Stimulated activated CD8-positive, alpha-beta memory T cell treated with anti-CD3 and anti-CD28 coated beads, Interleukin-12 subunit alpha, Interleukin-12 subunit beta, amount 100 ng/mL, for 4 hours (primary cell): ENCODE results near the gene FLOT1.
"Not testable (repeated sequence)": the region's sequence is repeated elsewhere in the genome, so short reads cannot be mapped to it uniquely, and the experiment has no call there.

Source experiments
- DNase-seq: peaks from one replicate; pipeline ENCODE4 v3.0.0-alpha.2; 2020; ENCODE audit warnings: low read depth

The FLOT1 gene

DNA sequence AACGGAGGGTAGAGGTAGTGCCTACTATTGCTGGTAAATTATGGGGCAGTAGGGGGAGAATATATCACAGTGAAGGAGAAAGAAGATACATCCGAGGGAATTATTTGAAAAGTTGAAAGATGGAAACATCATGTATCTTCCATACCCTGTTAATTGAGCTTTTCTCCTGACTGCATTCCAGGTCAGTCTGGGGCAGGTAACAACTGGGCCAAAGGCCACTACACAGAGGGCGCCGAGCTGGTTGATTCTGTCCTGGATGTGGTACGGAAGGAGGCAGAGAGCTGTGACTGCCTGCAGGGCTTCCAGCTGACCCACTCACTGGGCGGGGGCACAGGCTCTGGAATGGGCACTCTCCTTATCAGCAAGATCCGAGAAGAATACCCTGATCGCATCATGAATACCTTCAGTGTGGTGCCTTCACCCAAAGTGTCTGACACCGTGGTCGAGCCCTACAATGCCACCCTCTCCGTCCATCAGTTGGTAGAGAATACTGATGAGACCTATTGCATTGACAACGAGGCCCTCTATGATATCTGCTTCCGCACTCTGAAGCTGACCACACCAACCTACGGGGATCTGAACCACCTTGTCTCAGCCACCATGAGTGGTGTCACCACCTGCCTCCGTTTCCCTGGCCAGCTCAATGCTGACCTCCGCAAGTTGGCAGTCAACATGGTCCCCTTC lies 19.2 kb downstream of the FLOT1 start:
- DNase-seq: not testable (repeated sequence)

DNA sequence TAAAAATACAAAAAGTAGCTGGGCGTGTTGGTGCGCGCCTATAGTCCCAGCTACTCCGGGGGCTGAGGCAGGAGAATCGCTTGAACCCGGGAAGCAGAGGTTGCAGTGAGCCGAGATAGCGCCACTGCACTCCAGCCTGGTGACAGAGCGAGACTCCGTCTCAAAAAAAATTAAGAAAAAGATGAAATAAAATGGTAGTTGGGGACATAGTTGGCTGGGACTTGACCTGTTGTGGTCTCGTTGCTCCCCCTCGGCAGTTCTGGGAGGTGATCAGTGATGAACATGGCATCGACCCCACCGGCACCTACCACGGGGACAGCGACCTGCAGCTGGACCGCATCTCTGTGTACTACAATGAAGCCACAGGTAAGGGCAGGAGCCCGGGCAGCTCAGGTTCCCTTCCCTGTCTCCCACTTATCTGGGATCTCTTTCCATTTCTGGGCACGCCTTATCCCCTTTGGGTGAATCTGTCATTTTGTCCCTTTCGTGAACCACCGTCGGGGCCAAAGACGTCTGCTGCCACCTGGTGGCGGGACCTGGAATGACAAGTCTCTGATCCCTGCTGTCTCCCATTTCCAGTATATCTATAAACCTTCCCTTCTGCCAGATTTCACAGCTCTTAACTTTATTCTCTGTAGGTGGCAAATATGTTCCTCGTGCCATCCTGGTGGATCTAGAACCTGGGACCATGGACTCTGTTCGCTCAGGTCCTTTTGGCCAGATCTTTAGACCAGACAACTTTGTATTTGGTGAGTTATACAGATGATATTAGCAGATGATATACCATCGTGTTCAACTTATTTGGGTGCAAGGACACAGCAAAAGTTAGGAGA lies 20.0 kb downstream of the FLOT1 start:
- DNase-seq: peak; percentile 68

DNA sequence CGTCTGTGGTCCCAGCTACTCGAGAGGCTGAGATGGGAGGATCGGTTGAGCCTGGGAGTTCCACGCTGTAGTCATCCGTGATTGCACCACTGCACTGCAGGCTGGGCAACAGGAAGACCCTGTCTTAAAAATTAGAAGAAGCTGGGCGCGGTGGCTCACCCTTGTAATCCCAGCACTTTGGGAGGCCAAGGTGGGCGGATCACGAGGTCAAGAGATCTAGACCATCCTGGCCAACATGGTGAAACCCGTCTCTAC lies 20.5 kb downstream of the FLOT1 start:
- DNase-seq: not testable (repeated sequence)

DNA sequence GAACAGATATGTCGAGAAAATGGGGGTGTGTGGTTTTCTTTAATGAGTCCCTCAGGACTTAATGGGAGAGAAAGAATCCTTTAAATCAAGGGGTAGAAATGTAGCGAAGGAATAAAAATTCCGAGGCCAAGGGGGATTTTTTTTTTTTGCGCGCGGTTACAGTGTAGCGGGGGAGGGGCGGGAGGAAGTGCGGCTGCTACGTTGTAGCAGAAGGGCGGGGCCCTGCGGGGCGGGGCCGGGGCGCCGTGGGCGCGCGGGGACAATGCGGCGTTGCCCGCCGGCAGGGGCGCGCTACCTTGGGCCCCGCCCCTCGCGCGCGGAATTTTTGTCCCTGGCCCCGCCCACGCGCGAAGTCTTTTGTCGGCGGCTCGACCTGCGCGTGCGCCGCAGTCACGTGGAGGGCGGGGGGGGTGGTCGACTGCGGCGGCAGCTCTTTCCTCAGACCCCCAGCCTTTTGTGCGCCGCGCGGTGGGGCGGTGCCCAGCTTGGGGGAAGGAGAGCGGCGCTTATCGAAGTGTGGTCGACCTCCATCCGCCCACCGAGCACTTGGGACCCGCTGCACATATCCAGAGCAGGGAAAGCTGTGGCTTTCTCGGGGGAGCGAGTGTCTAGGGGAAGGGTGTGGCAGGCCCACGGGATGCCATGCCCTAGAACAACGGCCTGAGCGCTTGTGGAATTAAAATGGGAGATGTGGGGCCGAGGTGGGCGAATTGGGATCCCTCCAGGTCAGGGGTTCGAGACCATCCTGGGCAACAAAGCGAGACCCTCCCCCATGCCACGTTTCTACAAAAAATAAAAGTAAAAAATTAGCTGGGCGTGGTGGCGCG lies 21.1 kb downstream of the FLOT1 start:
- DNase-seq: peak; percentile 97

DNA sequence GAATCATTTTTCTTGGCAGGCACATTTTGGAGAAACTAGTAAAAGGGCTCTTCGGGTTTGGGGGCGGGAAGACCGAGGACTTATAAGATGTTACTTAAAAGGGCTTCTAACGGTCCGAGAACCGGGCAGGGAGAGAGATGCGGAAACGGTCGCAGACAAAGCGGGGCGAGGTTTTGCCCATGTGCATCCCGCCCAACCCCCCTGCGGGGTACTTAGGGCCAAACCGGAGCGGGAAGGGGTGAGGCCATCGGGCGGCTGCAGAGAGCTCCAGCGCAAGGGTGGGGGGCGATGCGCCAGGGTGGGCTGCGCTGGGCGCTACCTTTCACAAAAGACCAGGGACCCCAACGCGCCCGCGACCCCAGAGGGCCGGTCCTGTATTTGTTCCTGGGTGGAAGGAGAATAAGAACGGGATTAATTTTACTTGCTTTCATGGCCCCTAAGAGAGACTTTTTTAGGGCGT lies 21.7 kb downstream of the FLOT1 start:
- DNase-seq: peak; percentile 47

DNA sequence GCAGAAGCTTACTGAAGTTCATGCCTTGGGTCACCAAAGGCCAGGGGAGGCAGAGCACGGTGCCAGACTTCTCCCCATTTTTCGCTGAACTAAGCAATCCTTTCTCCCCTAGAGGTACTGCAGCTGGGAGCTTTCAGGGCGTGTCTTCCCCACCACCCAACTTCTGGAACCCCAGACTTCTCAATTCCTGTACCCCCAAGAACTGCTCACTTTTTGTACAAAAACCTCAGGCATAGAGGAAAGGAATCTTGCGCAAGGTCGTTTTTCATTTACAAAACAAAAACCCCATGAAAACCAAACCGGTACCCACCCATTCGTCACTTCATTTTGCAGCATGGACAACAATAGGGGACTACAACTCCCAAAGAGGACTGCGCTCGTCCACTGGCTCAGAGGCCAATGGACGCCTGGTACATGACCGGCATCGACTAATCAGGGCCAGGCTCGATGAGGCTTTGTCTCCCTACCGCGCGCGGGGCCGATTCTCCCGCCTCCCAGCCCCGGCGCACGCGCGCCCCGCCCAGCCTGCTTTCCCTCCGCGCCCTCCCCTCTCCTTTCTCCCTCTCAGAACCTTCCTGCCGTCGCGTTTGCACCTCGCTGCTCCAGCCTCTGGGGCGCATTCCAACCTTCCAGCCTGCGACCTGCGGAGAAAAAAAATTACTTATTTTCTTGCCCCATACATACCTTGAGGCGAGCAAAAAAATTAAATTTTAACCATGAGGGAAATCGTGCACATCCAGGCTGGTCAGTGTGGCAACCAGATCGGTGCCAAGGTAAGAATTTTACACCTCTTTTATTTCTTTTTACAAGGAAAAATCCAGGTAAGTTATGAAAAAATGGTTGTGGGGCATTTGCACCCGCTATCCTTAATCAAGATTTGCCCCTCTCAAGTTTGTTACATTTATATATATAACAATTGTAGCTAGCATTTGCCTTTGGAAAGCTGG lies 22.4 kb downstream of the FLOT1 start, which contains the start of gene TUBB:
Gene TUBB, plus strand, starts transcription at position 562 of the 947 bp plus-strand sequence. Its CDS starts 155 bp downstream, at position 717.
- peak; percentile 86 for DNase-seq

DNA sequence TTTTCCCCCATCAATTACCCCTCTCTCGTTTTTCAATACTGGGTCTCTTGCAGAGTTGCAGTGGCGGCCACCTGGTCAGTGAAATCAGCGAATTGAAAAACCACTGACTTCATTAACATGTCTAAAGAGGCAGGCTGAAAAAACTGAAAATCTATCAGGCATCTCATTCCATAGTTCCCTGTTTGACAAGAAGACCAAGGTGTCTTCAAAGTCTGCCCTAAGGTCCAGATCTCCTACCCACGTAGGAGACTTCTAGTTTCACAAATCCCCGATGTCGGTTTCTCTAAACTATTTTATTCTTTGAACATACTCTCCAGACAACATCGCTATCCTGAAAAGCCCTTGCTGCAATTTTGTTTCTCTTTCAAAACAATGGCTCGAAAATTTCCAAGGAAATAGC lies 23.1 kb downstream of the FLOT1 start:
- DNase-seq: no peak

DNA sequence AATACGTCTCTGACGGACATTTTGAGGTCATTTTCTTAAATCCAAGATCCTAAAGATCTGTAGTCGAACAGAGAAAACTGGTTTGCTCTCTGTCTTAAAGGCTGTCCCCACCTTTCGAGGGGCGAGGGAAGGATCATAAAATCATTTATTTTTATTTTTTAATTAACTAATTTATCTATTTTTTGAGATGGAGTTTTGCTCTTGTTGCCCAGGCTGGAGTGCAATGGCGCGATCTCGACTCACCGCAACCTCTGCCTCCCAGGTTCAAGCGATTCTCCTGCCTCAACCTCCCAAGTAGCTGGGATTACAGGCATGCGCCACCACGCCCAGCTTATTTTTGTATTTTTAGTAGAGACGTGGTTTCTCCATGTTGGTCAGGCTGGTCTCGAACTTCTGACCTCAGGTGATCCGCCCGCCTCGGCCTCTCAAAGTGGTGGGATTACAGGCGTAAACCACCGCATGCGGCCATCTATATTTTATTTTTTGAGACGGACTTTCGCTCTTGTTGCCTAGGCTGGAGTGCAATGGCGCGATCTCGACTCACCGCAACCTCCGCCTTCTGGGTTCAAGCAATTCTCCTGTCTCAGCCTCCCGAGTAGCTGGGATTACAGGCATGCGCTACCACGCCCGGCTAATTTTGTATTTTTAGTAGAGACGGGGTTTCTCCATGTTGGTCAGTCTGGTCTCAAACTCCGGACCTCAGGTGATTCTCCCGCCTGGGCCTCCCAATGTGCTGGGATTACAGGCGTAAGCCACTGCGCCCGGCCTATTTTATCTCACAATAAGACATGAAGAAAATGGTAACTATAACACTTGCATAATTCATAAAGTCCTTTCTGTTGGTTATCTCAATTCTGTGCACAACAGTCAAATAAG lies 24.4 kb downstream of the FLOT1 start:
- not testable (repeated sequence) for DNase-seq

DNA sequence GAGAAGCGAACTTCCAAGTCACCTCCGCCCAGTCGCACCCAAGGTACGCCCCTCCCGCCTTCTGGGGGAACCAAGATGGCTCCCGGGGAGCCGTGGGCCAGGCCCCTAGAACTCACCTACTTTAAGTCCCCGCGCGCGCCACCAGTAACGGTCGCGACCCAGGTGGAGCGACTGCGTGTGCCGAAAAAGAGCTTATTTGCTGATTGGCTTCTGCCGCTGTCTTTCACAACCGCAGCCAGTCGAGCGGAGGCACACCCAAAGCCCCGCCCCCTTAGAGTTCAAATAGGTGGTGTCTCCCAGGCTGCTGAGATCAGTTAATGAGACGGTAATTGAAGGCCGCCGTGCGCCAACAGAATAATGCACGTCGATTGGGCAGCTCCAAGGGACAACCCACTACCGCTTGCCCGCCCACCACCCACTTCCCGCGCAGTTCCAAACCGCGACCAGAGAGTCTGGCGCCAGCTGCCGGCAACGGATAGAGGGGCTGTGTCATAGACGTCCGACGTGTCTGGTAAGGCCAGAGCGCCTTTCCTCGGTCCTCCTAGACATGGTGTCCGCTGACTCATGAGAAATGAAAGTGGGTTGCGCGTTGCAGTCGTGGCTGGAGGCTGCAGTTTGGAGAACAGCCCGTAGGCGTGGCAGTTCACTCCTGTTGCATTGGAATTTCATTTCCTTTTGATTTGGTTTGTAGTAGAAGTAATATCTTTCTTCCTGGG lies 25.2 kb downstream of the FLOT1 start, which contains the start of gene MDC1:
Gene MDC1, minus strand, starts transcription at position 153 of the 716 bp plus-strand sequence. CDS start 2,106 bp downstream, outside the sequence.
- peak; percentile 98 for DNase-seq

DNA sequence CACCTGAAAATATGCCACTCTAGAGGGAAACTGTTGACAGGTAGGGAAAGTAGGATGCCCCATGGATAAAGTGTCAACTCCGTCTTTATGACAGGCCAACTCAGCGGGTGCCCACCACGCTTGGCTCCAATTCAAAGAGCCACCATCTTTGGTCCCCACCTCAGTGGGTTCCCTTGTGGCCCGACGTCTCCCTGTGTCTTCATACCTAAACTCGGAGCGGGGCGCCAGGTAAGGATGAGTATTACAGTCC lies 25.7 kb downstream of the FLOT1 start:
- DNase-seq: no peak

DNA sequence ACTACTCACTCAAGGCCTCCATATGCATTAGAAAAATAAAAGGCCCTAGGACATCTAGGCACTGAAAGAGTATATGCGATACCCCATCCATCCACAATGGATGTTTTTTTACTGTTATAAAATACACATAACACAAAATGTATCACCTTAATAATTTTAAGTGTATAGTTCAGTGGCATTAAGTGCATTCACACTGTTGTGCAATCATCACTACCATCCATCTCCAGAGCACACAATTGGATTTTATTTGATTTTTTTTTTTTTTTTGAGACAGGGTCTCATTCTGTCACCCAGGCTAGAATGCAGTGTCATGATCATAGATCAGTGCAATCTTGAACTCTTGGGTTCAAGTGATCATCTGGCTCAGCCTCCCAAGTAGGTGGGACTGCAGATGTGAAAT lies 28.2 kb downstream of the FLOT1 start:
- DNase-seq: no peak

DNA sequence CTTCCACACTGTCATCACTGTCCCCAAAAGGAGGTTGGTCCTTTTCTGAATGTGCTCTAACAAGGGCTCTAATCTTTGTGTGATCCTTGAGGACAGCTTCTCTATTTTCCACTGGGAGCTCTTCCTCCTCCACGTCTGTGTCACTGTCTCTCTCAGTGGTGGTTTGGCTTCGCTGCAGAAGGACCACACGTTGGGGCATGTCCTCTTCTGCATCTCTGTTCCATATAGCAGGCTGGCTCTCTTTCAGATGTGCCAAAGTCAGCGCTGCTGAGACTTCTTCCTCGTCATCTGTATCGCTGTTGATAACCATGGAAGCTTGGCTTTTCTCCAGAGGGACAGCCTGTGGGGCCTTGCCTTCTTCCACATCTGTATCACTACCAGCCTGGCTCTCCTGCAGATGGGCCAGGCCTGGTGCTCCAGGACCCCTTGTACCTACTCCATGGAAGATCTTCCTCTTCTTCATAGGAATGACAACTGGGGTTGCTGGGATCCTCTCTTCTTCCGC lies 30.0 kb downstream of the FLOT1 start:
- DNase-seq: no peak

DNA sequence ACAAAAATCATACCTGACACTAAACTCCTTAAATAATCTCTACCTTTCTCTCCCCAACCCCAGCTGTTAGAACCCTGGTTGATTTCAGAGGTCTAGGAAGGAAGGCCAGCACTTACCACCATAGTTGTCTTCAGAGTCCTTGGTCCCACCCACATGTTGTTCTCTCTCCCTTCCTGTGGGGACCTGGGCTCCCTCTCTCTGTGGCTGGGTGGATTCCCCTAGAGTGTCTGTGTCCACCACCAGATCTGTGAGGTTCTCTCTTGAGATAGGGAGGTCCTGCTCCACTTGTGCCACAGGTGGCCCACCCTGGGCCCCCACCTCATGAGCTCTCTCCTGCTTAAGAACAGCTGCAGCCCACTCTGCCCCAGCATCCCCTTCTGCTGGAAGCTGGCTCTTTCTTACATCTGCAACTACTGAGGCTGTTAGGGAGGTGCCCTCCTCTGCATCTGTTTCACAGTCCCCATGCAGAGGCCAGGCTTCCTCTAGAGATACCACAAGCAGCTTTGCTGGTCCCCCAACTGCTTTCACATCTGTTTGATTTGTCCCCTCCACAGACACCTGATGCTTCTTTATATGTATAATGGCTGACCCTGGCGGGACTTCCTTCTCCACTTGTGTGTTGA lies 30.6 kb downstream of the FLOT1 start:
- DNase-seq: no peak

DNA sequence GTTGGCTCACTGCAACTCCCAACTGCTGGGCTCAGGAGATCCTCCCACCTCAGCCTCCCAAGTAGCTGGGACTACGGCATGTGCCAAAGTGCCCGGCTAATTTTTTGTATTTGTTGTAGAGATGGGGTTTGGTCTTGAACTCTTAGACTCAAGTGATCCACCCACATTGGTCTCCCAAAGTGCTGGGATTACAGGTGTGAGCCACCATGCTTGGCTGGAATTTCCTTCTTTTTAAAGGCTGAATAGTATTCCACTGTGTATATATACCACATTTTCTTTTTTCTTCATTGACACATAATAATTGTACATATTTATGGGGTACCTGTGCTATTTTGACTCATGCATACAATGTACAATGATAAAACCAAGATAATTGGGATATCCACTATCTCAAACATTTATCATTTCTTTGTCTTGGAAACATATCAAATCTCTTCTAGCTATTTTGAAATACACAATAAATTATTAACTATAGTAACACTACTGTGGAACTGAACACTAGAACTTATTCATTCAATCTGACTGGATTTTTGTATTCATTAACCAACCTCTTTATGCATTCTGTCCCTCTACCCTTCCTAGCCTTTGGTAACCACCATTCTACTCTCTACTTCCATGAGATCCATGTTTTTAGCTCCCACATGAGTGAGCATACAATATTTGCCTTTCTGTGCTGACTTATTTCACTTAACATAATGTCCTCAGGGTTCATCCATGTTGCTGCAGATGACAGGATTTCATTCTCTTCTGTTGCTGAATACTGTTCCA lies 33.2 kb downstream of the FLOT1 start:
- DNase-seq: no peak

DNA sequence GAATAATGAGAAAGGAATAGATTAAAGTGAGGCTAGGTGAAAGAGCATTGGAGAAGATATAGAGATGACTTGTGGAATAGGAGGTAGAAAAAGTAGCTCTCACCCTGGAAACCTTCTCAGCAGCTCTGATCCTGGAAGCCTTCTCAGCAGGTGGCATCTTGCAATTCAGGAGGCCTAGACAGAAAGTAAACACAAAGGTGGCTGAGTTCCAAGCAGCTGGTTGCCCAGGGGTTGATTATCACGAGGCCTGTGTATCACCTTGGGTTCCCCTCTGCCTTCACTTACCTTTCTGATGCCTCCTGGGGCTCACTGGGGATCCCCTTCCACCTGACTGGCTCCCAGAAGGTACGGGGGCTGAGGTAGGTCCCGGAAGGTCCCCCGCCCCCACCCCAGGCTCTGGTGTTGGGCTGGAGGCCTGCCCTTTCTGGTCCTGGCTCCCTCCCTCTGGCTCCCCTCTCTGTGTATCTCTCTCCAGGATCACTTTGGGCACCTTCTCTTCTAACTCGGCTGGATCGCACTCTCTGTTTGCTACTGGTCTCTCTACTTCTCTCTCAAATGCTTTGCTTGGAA lies 35.1 kb downstream of the FLOT1 start:
- no peak for DNase-seq

DNA sequence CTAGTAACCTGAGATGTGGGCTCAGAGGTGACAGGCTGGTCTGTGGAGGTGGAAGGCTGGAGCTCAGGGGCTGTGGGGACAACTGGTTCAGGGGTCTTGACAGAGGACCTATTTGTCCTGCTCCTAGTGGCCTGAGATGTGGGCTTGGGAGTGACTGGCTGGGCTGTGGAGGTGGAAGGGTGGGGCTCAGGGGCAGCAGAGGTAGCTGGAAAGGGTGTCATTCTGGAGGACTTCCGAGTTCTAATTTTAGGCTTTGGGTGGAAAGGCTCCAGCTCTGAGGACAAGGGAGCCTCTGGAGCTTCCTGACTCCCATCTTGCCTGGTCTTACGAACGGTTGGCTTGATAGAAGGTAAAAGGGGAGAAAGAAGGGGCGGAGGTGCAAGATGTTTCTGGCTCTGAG lies 36.9 kb downstream of the FLOT1 start:
- no peak for DNase-seq

DNA sequence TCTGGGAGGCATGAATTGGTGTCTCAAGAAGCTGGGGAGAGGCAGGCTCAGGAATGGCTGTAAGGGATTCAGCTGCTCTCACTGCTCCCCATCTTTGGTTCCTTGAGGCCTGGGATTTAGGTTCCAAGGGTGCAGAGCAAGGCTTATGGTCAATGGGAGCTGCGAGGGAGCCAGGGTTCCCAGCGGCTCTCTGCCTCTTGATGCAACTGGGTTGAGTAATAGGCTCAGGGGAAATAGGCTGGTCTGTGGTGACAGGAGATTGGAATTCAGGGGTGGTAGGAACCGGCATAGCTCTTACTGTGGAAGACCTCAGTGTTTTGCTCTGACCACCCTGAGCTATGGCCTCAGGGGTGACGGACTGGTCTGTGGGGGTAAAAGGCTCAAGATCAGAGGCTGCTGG lies 38.7 kb downstream of the FLOT1 start:
- no peak for DNase-seq

DNA sequence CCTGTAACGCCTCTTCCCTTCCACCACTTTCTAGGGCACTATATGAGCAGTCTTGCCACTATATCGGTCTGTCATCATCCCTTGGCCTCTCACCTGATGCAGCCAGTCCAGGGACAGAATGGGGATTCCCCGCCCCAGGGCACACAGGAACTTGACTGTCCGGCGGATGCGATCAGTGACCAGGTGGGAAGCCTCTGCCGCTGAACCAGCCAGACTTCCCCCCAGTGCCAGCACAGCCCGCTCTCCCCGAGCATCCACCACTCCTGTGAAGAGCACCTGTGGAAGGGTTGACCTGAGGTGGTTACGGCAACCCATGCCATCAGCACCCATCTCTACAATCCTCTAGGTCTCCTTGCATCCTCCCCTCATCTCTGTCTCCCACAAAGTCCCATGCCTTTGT lies 39.5 kb downstream of the FLOT1 start:
- DNase-seq: no peak
